Measurements from ENCODE around the gene CLN3.

DNA sequence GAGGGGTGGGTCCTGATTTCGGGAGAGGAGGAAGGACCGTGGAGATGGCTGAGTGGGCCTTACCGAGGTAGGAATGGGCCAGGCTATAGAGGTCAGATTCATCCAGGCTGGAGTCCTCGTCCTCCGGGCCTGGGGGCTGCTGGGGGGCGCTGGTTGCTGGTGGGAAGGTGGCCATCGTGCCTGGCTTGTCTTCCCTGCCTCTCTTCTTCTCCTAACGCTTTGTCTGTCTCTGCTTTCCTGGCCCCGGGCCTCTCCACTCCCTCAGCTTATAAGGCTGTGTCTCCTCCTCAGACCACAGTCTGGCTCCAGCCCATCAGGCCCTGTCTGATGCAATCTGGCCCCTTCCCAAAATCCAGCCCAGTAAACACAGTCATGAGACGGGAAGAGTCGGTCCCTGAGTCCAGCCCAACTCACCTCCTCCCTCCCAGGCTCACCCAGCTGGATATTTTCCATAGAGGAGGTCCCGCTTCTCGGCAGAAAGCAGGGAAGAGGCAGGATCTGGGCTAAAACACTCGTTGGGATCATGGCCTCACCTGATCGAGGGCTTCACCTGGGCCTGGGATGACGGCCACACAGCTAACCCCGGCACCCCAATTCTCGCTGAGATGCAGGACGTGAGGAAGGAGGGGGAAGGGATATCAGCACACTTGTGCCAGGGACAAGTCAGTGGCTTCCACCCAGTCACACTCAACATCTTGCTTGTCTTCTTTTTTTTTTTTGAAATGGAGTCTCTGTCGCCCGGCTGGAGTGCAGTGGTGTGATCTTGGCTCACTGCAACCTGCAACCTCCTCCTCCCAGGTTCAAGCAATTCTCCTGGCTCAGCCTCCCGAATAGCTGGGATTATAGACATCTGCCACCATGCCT is 47.1 kb upstream of the CLN3 start, which contains the start of gene NUPR1:
- TF ChIP-seq, protein P1, sequence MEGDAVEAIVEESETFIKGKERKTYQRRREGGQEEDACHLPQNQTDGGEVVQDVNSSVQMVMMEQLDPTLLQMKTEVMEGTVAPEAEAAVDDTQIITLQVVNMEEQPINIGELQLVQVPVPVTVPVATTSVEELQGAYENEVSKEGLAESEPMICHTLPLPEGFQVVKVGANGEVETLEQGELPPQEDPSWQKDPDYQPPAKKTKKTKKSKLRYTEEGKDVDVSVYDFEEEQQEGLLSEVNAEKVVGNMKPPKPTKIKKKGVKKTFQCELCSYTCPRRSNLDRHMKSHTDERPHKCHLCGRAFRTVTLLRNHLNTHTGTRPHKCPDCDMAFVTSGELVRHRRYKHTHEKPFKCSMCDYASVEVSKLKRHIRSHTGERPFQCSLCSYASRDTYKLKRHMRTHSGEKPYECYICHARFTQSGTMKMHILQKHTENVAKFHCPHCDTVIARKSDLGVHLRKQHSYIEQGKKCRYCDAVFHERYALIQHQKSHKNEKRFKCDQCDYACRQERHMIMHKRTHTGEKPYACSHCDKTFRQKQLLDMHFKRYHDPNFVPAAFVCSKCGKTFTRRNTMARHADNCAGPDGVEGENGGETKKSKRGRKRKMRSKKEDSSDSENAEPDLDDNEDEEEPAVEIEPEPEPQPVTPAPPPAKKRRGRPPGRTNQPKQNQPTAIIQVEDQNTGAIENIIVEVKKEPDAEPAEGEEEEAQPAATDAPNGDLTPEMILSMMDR (IDR thresholded peaks at IDR 0.05): no peak
- TF ChIP-seq MAFK (IDR thresholded peaks at IDR 0.05; ENCODE audit: partially characterized antibody) (no peak), POLR2A (IDR thresholded peaks at IDR 0.05; ENCODE audit: low read length) (no peak), RARB (CRISPR knock-in tag; IDR thresholded peaks at IDR 0.05) (no peak), GATA3 (IDR thresholded peaks at IDR 0.05; ENCODE audit: borderline replicate concordance) (no peak), SREBF2 (IDR thresholded peaks at IDR 0.05) (no peak), NPAS2 (CRISPR knock-in tag; IDR thresholded peaks at IDR 0.05; ENCODE audit: borderline replicate concordance) (no peak), RCOR1 (IDR thresholded peaks at IDR 0.05; ENCODE audit: low read depth, low read length) (no peak)
